Spleen (tissue), 11 donors: ENCODE results near the gene BLVRB. TPM values are rescaled to one million over a fixed set of nuclear protein-coding genes. Genes with fewer than 3 reads are reported as not detected.

ENCODE experiments used
- DNase-seq: peaks from one replicate; pipeline ENCODE4 v3.0.0-alpha.2; 2020
- H3K27ac ChIP-seq, 8 donors: fragments of 200-600 bp; sonication (generic) in 7 of 8; 1 replicate in 4 of 8; 2 replicates in 4 of 8; pipeline versions ENCODE4 v1.5.0 to v1.8.0; 2016 to 2021; ENCODE audit warnings: inconsistent platforms in 4 of 8, mild to moderate bottlenecking in 4 of 8, moderate library complexity in 1 of 8
- H3K27me3 ChIP-seq, 7 donors: fragments of 200-600 bp; sonication (generic) in 6 of 7; replicated peaks in 1 of 7; 1 replicate in 4 of 7; 2 replicates in 3 of 7; pipeline versions ENCODE4 v1.5.0 to v1.8.0; 2016 to 2021; ENCODE audit warnings: inconsistent platforms in 3 of 7, mild to moderate bottlenecking in 1 of 7
- H3K36me3 ChIP-seq, 6 donors: fragments of 200-600 bp; sonication (generic) in 5 of 6; 1 replicate in 4 of 6; 2 replicates in 2 of 6; pipeline versions ENCODE4 v1.5.0 to v1.8.0; 2016 to 2021; ENCODE audit warnings: inconsistent platforms in 2 of 6
- H3K4me1 ChIP-seq, 6 donors: fragments of 200-600 bp; sonication (generic) in 5 of 6; 1 replicate in 3 of 6; 2 replicates in 3 of 6; pipeline versions ENCODE4 v1.5.0 to v1.8.0; 2016 to 2021; ENCODE audit warnings: inconsistent platforms in 3 of 6
- H3K4me3 ChIP-seq, 8 donors: fragments of 200-600 bp; sonication (generic) in 7 of 8; 1 replicate in 4 of 8; 2 replicates in 4 of 8; pipeline versions ENCODE4 v1.5.0 to v1.8.0; 2016 to 2021; ENCODE audit warnings: inconsistent platforms in 4 of 8, mild to moderate bottlenecking in 4 of 8, moderate library complexity in 2 of 8
- H3K9me3 ChIP-seq, 8 donors: fragments of 200-600 bp; sonication (generic) in 7 of 8; 1 replicate in 4 of 8; 2 replicates in 4 of 8; pipeline versions ENCODE4 v1.5.0 to v1.8.0; 2016 to 2021; ENCODE audit warnings: inconsistent platforms in 4 of 8
- CTCF ChIP-seq, 11 experiments: fragments of 200-600 bp in 7 of 11; fragments of 450-650 bp in 4 of 11; sonication (generic) in 4 of 11; IDR thresholded peaks in 8 of 11; conservative IDR thresholded peaks in 3 of 11; 1 replicate in 7 of 11; 2 replicates in 4 of 11; pipeline versions ENCODE4 v1.4.0 to v1.8.0; 2016 to 2021; ENCODE audit warnings: antibody characterized with exemption in 11 of 11, inconsistent platforms in 4 of 11, mild to moderate bottlenecking in 1 of 11
- POLR2A ChIP-seq, 3 donors: fragments of 450-650 bp; IDR thresholded peaks; one replicate each; pipeline ENCODE4 v1.5.1; 2017; ENCODE audit warnings: antibody characterized with exemption in 3 of 3, mild to moderate bottlenecking in 1 of 3
- POLR2AphosphoS5 ChIP-seq, 3 donors: sonication (generic); formaldehyde crosslinking; IDR thresholded peaks; one replicate each; pipeline ENCODE4 v1.5.1; 2017; ENCODE audit warnings: antibody characterized with exemption in 3 of 3
- WGBS, 5 donors: extraction: QIAGEN DNeasy Blood & Tissue Kit in 3 of 5; methylation state at CpG; one replicate each; pipeline versions ENCODE4 v1.1.5 to v1.1.7; 2013 to 2018; 5-methylcytosine and 5-hydroxymethylcytosine counted together
- intact Hi-C: fragments of 100-400 bp; cut with DNase I; formaldehyde crosslinking; loops from one replicate; pipeline ENCODE4 v1.15.0; 2023; ENCODE audit warnings: low total_unique reads
- polyA plus RNA-seq, 3 donors: library from polyadenylated mRNA; stranded (reverse); fragments of 200-250 nt; gene quantifications; one replicate each; pipeline ENCODE4 v1.2.1, GENCODE V29; 2013
- total RNA-seq, 7 donors: library from RNA; depleted of rRNA in 3 of 7; stranded (reverse); fragments of >200 nt in 3 of 7; fragmentation: NEBNext Ultra II Directional in 4 of 7; extraction: Animal tissue kit (Norgen Biotek cat#: 25700) in 4 of 7; gene quantifications; one replicate each; pipeline versions ENCODE4 v1.1.0 to v1.2.1, GENCODE V29; 2016 to 2021
- donor health status: healthy with polysubstance abuse.
- donor health status: DM: no; HTN: no; CAD: no; lungs with moderate emphysema.
- donor health status: DM: no; HTN: no; CAD: no.
- donor health status: Bipolar disorder and iron deficiency.
- donor health status: healthy.
- donor health status: DM: no; HTN: no; CAD: no.
- donor health status: DM: yes; HTN: yes; CAD: no.

BLVRB gene
- total and polyA plus RNA-seq, 10 donors, result 90.6 to 243 (median 178) TPM

- peak overlapping the region in 1 of 8 donors; percentile 15 for H3K4me3 ChIP-seq
- H3K9me3 ChIP-seq, result no peaks in the 10 kb centered on the region
- 16 to 39% (median 24%) methylated on average over 16 of the region's 16 CpGs for WGBS, 5 donors
- H3K27ac ChIP-seq, result peak overlapping the region; percentile 66 to 91 (median 84)
- H3K36me3 ChIP-seq, result peaks cover 0 to 1% (median 0%) of the 10 kb centered on the region in 6 donors
- H3K4me1 ChIP-seq, result peaks cover 11 to 75% (median 43%) of the 10 kb centered on the region in 6 donors
- TF ChIP-seq POLR2AphosphoS5 (IDR thresholded peaks at IDR 0.05) (peak; percentile 83 to 95 (median 93)), CTCF (IDR thresholded peaks at IDR 0.05 in 8 of 11, conservative IDR thresholded peaks at IDR 0.05 in 3 of 11) (no peak), POLR2A (IDR thresholded peaks at IDR 0.05) (peak in 1 of 3 donors; percentile 58)
- peaks cover 0 to 7% (median 0%) of the 10 kb centered on the region in 7 donors for H3K27me3 ChIP-seq
- intact Hi-C loops, result no loop called here
- peak; percentile 85 for DNase-seq
Observed at GRCh38 chr19:40416918-40417642, 48.5 kb downstream of the BLVRB start.

DNA sequence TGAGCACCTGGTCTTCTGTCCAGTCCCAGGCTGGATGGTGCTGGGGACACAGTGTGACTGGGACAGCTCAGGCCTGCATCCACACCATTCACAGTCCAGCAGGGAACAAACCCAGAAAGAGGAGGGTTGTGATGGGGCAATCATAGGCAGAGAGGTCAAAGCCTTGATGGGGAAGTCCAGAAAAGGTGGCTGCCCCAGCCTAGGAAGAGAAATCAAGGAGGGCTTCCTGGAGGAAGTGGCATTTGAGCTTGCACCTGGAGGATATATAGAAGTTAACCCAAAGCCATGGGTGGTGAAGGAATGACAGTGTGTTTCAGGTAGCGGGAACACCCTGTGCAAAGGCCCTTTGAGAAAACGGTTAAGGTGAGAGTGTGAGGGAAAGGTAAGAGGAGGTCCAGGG lies 49.8 kb downstream of the BLVRB start:
- intact Hi-C loops, result no loop called here
- no peak overlapping the region for H3K4me3 ChIP-seq
- H3K27me3 ChIP-seq, result peaks cover 0 to 7% (median 0%) of the 10 kb centered on the region in 7 donors
- H3K9me3 ChIP-seq, result no peaks in the 10 kb centered on the region
- H3K27ac ChIP-seq, result peak overlapping the region in 2 of 8 donors; percentile 87 to 91
- 93 to 98% (median 96%) methylated on average over 2 of the region's 2 CpGs for WGBS, 5 donors
- H3K4me1 ChIP-seq, result peaks cover 14 to 78% (median 46%) of the 10 kb centered on the region in 6 donors
- DNase-seq, result no peak
- TF ChIP-seq POLR2A (IDR thresholded peaks at IDR 0.05) (no peak), POLR2AphosphoS5 (IDR thresholded peaks at IDR 0.05) (no peak), CTCF (IDR thresholded peaks at IDR 0.05 in 8 of 11, conservative IDR thresholded peaks at IDR 0.05 in 3 of 11) (no peak)
- H3K36me3 ChIP-seq, result no peaks in the 10 kb centered on the region

GRCh38 chr19:40414542-40415535 lies 50.7 kb downstream of the BLVRB start:
- H3K4me3 ChIP-seq, result no peak overlapping the region
- DNase-seq, result no peak
- H3K4me1 ChIP-seq, result peaks cover 15 to 79% (median 47%) of the 10 kb centered on the region in 6 donors
- no peaks in the 10 kb centered on the region for H3K9me3 ChIP-seq
- WGBS, 5 donors, result 77 to 88% (median 86%) methylated on average over 13 to 21 of the region's 21 CpGs
- TF ChIP-seq POLR2A (IDR thresholded peaks at IDR 0.05) (no peak), POLR2AphosphoS5 (IDR thresholded peaks at IDR 0.05) (no peak), CTCF (IDR thresholded peaks at IDR 0.05 in 8 of 11, conservative IDR thresholded peaks at IDR 0.05 in 3 of 11) (no peak)
- peaks cover 0 to 7% (median 0%) of the 10 kb centered on the region in 7 donors for H3K27me3 ChIP-seq
- intact Hi-C loops, result no loop called here
- H3K36me3 ChIP-seq, result no peaks in the 10 kb centered on the region
- no peak overlapping the region for H3K27ac ChIP-seq
